ENCODE data around the gene PCDHGA1. TPM values are rescaled to one million over a fixed set of nuclear protein-coding genes. Genes with fewer than 3 reads are reported as not detected.
A peak's percentile ranks its signal among the peaks of the same experiment; 100 is the strongest.

The PCDHGA1 gene
- total RNA-seq, 1 experiment from 2014 or later: not detected

GRCh38 chr5:141484310-141484640, 154.0 kb downstream of the PCDHGA1 start:
- in situ Hi-C loops (cut with HindIII; ENCODE audit: low sequenced_read_pairs): no loop called here
- DNase-seq (ENCODE audit: low spot score): no peak

GRCh38 chr5:141484641-141485311, 154.5 kb downstream of the PCDHGA1 start, which contains the start of gene PCDHGC4:
TSS of gene PCDHGC4 (plus strand) at chr5:141485030. CDS start at chr5:141485174, 144 bp downstream.
- peak; percentile 88 for DNase-seq (ENCODE audit: low spot score)
- in situ Hi-C loops (cut with HindIII; ENCODE audit: low sequenced_read_pairs): no loop called here

- in situ Hi-C loops (cut with HindIII; ENCODE audit: low sequenced_read_pairs): no loop called here
- no peak for DNase-seq (ENCODE audit: low spot score)
These were observed 155.2 kb downstream of the PCDHGA1 start for GRCh38 chr5:141485321-141486055.

- in situ Hi-C loops (cut with HindIII; ENCODE audit: low sequenced_read_pairs): no loop called here
These were observed 155.8 kb downstream of the PCDHGA1 start for GRCh38 chr5:141486091-141486490.

GRCh38 chr5:141487131-141487530, 156.8 kb downstream of the PCDHGA1 start:
- in situ Hi-C loops (cut with HindIII; ENCODE audit: low sequenced_read_pairs): no loop called here
- DNase-seq (ENCODE audit: low spot score): no peak

More at GRCh38 chr5:141486091-141486490, 155.8 kb downstream of the PCDHGA1 start:
- no peak for DNase-seq (ENCODE audit: low spot score)

- DNase-seq (ENCODE audit: low spot score): peak; percentile 75
- in situ Hi-C loops (cut with HindIII; ENCODE audit: low sequenced_read_pairs): no loop called here
These were observed 158.6 kb downstream of the PCDHGA1 start, which contains the start of gene PCDHGC5 for GRCh38 chr5:141488591-141489561. TSS of gene PCDHGC5 (plus strand) at chr5:141489081. CDS start at chr5:141489241, 160 bp downstream.

- in situ Hi-C loops (cut with HindIII; ENCODE audit: low sequenced_read_pairs): no loop called here
- DNase-seq (ENCODE audit: low spot score): no peak
These were observed 159.5 kb downstream of the PCDHGA1 start for GRCh38 chr5:141489841-141490240.

- in situ Hi-C loops (cut with HindIII; ENCODE audit: low sequenced_read_pairs): no loop called here
- DNase-seq (ENCODE audit: low spot score): no peak
These were observed 160.0 kb downstream of the PCDHGA1 start for GRCh38 chr5:141490271-141490670.

GRCh38 chr5:141490771-141491170, 160.5 kb downstream of the PCDHGA1 start:
- in situ Hi-C loops (cut with HindIII; ENCODE audit: low sequenced_read_pairs): no loop called here
- no peak for DNase-seq (ENCODE audit: low spot score)

GRCh38 chr5:141491323-141492167, 161.2 kb downstream of the PCDHGA1 start:
- in situ Hi-C loops (cut with HindIII; ENCODE audit: low sequenced_read_pairs): no loop called here
- peak; percentile 3 for DNase-seq (ENCODE audit: low spot score)

- in situ Hi-C loops (cut with HindIII; ENCODE audit: low sequenced_read_pairs): no loop called here
- peak; percentile 11 for DNase-seq (ENCODE audit: low spot score)
These were observed 162.0 kb downstream of the PCDHGA1 start for GRCh38 chr5:141492168-141492885.

GRCh38 chr5:141493500-141494422, 163.4 kb downstream of the PCDHGA1 start:
- in situ Hi-C loops (cut with HindIII; ENCODE audit: low sequenced_read_pairs): no loop called here

GRCh38 chr5:141494761-141495452, 164.6 kb downstream of the PCDHGA1 start:
- in situ Hi-C loops (cut with HindIII; ENCODE audit: low sequenced_read_pairs): no loop called here
- no peak for DNase-seq (ENCODE audit: low spot score)

More at GRCh38 chr5:141493500-141494422, 163.4 kb downstream of the PCDHGA1 start:
- peak; percentile 57 for DNase-seq (ENCODE audit: low spot score)

- no peak for DNase-seq (ENCODE audit: low spot score)
- in situ Hi-C loops (cut with HindIII; ENCODE audit: low sequenced_read_pairs): no loop called here
These were observed 165.1 kb downstream of the PCDHGA1 start for GRCh38 chr5:141495453-141495811.

- no peak for DNase-seq (ENCODE audit: low spot score)
- in situ Hi-C loops (cut with HindIII; ENCODE audit: low sequenced_read_pairs): no loop called here
These were observed 165.7 kb downstream of the PCDHGA1 start for GRCh38 chr5:141496038-141496437.

GRCh38 chr5:141501761-141502160, 171.4 kb downstream of the PCDHGA1 start:
- no peak for DNase-seq (ENCODE audit: low spot score)
- in situ Hi-C loops (cut with HindIII; ENCODE audit: low sequenced_read_pairs): no loop called here
